A549 (cell line): ENCODE measurements around the gene ZNF496. TPM values are rescaled to one million over a fixed set of nuclear protein-coding genes. Genes with fewer than 3 reads are reported as not detected.

Experiments
- ATAC-seq, 2 experiments: fragments of 200-7000 bp in 1 of 2; fragments of >200 bp in 1 of 2; cut with Nextera tagmentation in 1 of 2; cut with Tn5 transposase in 1 of 2; 3 replicates each; pipeline versions ENCODE4 v1.8.0 to v1.9.1; 2018 to 2020; ENCODE audit warnings: mild to moderate bottlenecking in 1 of 2, moderate library complexity in 1 of 2
- CTCF ChIA-PET: fragments of 300-600 bp; sonication (Branson Sonifier 250); formaldehyde crosslinking; extraction: SDS; loops from one replicate; lab custom pipeline; 2021; ENCODE audit warnings: antibody characterized with exemption, inconsistent platforms; lab: Yijun Ruan, JAX
- POLR2A ChIA-PET: fragments of 350-600 bp; formaldehyde crosslinking; extraction: SDS; loops from one replicate; lab custom pipeline; 2021; ENCODE audit warnings: antibody characterized with exemption, inconsistent platforms; lab: Yijun Ruan, JAX
- DNase-seq, 2 experiments: peaks; one replicate each; pipeline versions ENCODE4 v3.0.0 to v3.0.0-alpha.2; 2011 to 2016; ENCODE audit warnings: low read depth in 1 of 2, low spot score in 1 of 2
- FAIRE-seq: peaks from 2 replicates; lab custom pipeline; 2011; peaks lifted over from hg19 to GRCh38; lab: Jason Lieb, UNC
- H3K27ac ChIP-seq, 2 experiments: fragments of >200 bp; sonication (Bioruptor Twin); formaldehyde crosslinking; 3 replicates each; pipeline ENCODE4 v1.5.1; 2016 to 2017
- H3K4me1 ChIP-seq: fragments of >200 bp; sonication (Bioruptor Twin); formaldehyde crosslinking; 3 replicates; pipeline ENCODE4 v1.6.1; 2016
- H3K4me2 ChIP-seq: fragments of >200 bp; sonication (Bioruptor Twin); formaldehyde crosslinking; 3 replicates; pipeline ENCODE4 v1.6.1; 2016
- H3K4me3 ChIP-seq: fragments of >200 bp; sonication (Bioruptor Twin); formaldehyde crosslinking; 3 replicates; pipeline ENCODE4 v1.5.1; 2016
- H3K9me3 ChIP-seq: fragments of >200 bp; sonication (Bioruptor Twin); formaldehyde crosslinking; 3 replicates; pipeline ENCODE4 v1.6.1; 2016
- BHLHE40 ChIP-seq: IDR thresholded peaks from 2 replicates; pipeline ENCODE4 v1.6.1; 2012; ENCODE audit warnings: low read depth, low read length, inconsistent platforms
- CEBPB ChIP-seq, 2 experiments: fragments of >200 bp in 1 of 2; sonication (Bioruptor Twin) in 1 of 2; formaldehyde crosslinking in 1 of 2; IDR thresholded peaks; 2 replicates each; pipeline ENCODE4 v1.6.1; 2012 to 2016
- EP300 ChIP-seq, 2 experiments: fragments of >200 bp; sonication (Bioruptor Twin); formaldehyde crosslinking; IDR thresholded peaks; 2 replicates in 1 of 2; 3 replicates in 1 of 2; pipeline ENCODE4 v1.6.1; 2016 to 2017
- ESRRA ChIP-seq: fragments of 150-350 bp; IDR thresholded peaks from 2 replicates; pipeline ENCODE4 v1.6.1; 2014; ENCODE audit warnings: mild to moderate bottlenecking, low read length, borderline replicate concordance
- FOSB ChIP-seq: fragments of 250-450 bp; sonication (Bioruptor Pico); IDR thresholded peaks from 2 replicates; pipeline ENCODE4 v1.5.0; 2020; ENCODE audit warnings: mild to moderate bottlenecking, moderate library complexity
- FOSL2 ChIP-seq, 2 experiments: fragments of 450-650 bp in 1 of 2; fragments of >200 bp in 1 of 2; sonication (Bioruptor Twin) in 1 of 2; formaldehyde crosslinking; IDR thresholded peaks; 2 replicates each; pipeline versions ENCODE4 v1.5.0 to v1.6.1; 2016 to 2020; ENCODE audit warnings: mild to moderate bottlenecking in 1 of 2, moderate library complexity in 1 of 2
- HDAC2 ChIP-seq: fragments of 200-600 bp; sonication (generic); IDR thresholded peaks from 2 replicates; pipeline ENCODE4 v1.6.1; 2016
- HEYL ChIP-seq: fragments of 250-450 bp; sonication (Bioruptor Pico); IDR thresholded peaks from 2 replicates; pipeline ENCODE4 v1.8.0; 2021; ENCODE audit warnings: mild to moderate bottlenecking, moderate library complexity
- HMGXB4 ChIP-seq: fragments of 250-450 bp; sonication (Bioruptor Pico); IDR thresholded peaks from 2 replicates; pipeline ENCODE4 v1.5.0; 2021; ENCODE audit warnings: mild to moderate bottlenecking, moderate library complexity, borderline replicate concordance
- HOXB13 ChIP-seq: fragments of 250-450 bp; sonication (Bioruptor Pico); IDR thresholded peaks from 2 replicates; pipeline ENCODE4 v1.5.0; 2020; ENCODE audit warnings: low read depth, mild to moderate bottlenecking, moderate library complexity
- HOXB5 ChIP-seq: fragments of 250-450 bp; sonication (Bioruptor Pico); IDR thresholded peaks from 2 replicates; pipeline ENCODE4 v1.5.0; 2020; ENCODE audit warnings: mild to moderate bottlenecking, moderate library complexity
- MYC ChIP-seq: IDR thresholded peaks from 2 replicates; pipeline ENCODE4 v1.6.1; 2012; ENCODE audit warnings: mild to moderate bottlenecking, inconsistent platforms, low read length, improper control_type of control experiment, borderline replicate concordance
- NFE2L2 ChIP-seq: fragments of 150-350 bp; conservative IDR thresholded peaks from 2 replicates; pipeline ENCODE4 v1.6.1; 2014; ENCODE audit warnings: low read length
- NPAS2 ChIP-seq: fragments of 250-450 bp; sonication (Bioruptor Pico); IDR thresholded peaks from 2 replicates; pipeline ENCODE4 v1.8.0; 2022; ENCODE audit warnings: mild to moderate bottlenecking, moderate library complexity, borderline replicate concordance
- RARB ChIP-seq: fragments of 250-450 bp; sonication (Bioruptor Pico); IDR thresholded peaks from 2 replicates; pipeline ENCODE4 v1.8.0; 2021; ENCODE audit warnings: mild to moderate bottlenecking, moderate library complexity
- RCOR1 ChIP-seq: fragments of 150-350 bp; IDR thresholded peaks from 2 replicates; pipeline ENCODE4 v1.6.1; 2014; ENCODE audit warnings: antibody characterized with exemption, low read length, low read depth
- RFX5 ChIP-seq: fragments of 450-650 bp; IDR thresholded peaks from 2 replicates; pipeline ENCODE4 v1.7.1; 2014; ENCODE audit warnings: antibody characterized with exemption, mild to moderate bottlenecking, moderate library complexity
- TFCP2L1 ChIP-seq: fragments of 250-450 bp; sonication (Bioruptor Pico); IDR thresholded peaks from 2 replicates; pipeline ENCODE4 v1.5.0; 2021; ENCODE audit warnings: mild to moderate bottlenecking
- TP53 ChIP-seq: fragments of 250-450 bp; sonication (Bioruptor Pico); IDR thresholded peaks from 2 replicates; pipeline ENCODE4 v1.5.0; 2021; ENCODE audit warnings: mild to moderate bottlenecking, moderate library complexity
- ZC3H11A ChIP-seq: fragments of 450-650 bp; IDR thresholded peaks from 2 replicates; pipeline ENCODE4 v1.6.1; 2014; ENCODE audit warnings: antibody characterized with exemption, mild to moderate bottlenecking
- WGBS: methylation state at CpG from one replicate; pipeline ENCODE4 v1.1.6; 2017; ENCODE audit errors: missing lambda C conversion rate; 5-methylcytosine and 5-hydroxymethylcytosine counted together
- polyA plus RNA-seq, 4 experiments: library from polyadenylated mRNA; depleted of rRNA in 3 of 4; stranded (reverse); fragments of >200 nt; fragmentation: RNase III in 1 of 4; extraction: RNeasy Plus Mini Kit Qiagen cat#74134 plus additional on column Dnase treatment in 1 of 4; gene quantifications; 2 replicates in 3 of 4; 3 replicates in 1 of 4; pipeline ENCODE4 v1.2.3, GENCODE V29; 2011 to 2017
- TF ChIP-seq, protein P1 (sequence below): fragments of 450-650 bp; IDR thresholded peaks from 2 replicates; pipeline ENCODE4 v1.6.1; 2014; ENCODE audit warnings: antibody characterized with exemption
- TF ChIP-seq, protein P2 (sequence below): IDR thresholded peaks from 2 replicates; pipeline ENCODE4 v1.6.1; 2012
- TF ChIP-seq, protein P3 (sequence below): fragments of >200 bp; sonication (Bioruptor Twin); formaldehyde crosslinking; IDR thresholded peaks from 3 replicates; pipeline ENCODE4 v1.6.1; 2016
- TF ChIP-seq, protein P4 (sequence below): fragments of >200 bp; sonication (Bioruptor Twin); formaldehyde crosslinking; IDR thresholded peaks from 2 replicates; pipeline ENCODE4 v1.6.1; 2016

ZNF496 gene
- polyA plus RNA-seq, 2 of the 4 experiments (the other 2 are of a cell fraction) = 13.1 to 16.1 TPM

- Histone ChIP-seq H3K27ac (no peak overlapping the region), H3K4me3 (no peak overlapping the region), H3K4me1 (no peaks in the 10 kb centered on the region), H3K9me3 (peaks cover 14% of the 10 kb centered on the region; the same call in 1 of the 3 replicates), H3K4me2 (no peak overlapping the region)
- 82% methylated on average over 4 of the region's 4 CpGs for WGBS
- no peak for DNase-seq
- no peak for TF ChIP-seq RFX5
- TF ChIP-seq NPAS2 (CRISPR knock-in tag) = no peak
- TF ChIP-seq TFCP2L1 (CRISPR knock-in tag) = no peak
- TF ChIP-seq, protein P1, sequence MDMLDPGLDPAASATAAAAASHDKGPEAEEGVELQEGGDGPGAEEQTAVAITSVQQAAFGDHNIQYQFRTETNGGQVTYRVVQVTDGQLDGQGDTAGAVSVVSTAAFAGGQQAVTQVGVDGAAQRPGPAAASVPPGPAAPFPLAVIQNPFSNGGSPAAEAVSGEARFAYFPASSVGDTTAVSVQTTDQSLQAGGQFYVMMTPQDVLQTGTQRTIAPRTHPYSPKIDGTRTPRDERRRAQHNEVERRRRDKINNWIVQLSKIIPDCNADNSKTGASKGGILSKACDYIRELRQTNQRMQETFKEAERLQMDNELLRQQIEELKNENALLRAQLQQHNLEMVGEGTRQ = no peak
- no peak for TF ChIP-seq ZC3H11A
- TF ChIP-seq HEYL (CRISPR knock-in tag) = no peak
- no peak for TF ChIP-seq TP53 (CRISPR knock-in tag)
- no peak for TF ChIP-seq CEBPB (IDR thresholded peaks at IDR 0.05)
- TF ChIP-seq RARB (CRISPR knock-in tag) = no peak
- no peak for TF ChIP-seq FOSL2 (IDR thresholded peaks at IDR 0.05)
- TF ChIP-seq FOSL2 (CRISPR knock-in tag; IDR thresholded peaks at IDR 0.05) = no peak
- TF ChIP-seq HMGXB4 (CRISPR knock-in tag) = no peak
- ChIA-PET POLR2A (no interaction called here), CTCF (no interaction called here)
- no peak for FAIRE-seq
- no peak for ATAC-seq
These were observed 33.0 kb downstream of the ZNF496 start for GRCh38 chr1:247298701-247299100.

DNA sequence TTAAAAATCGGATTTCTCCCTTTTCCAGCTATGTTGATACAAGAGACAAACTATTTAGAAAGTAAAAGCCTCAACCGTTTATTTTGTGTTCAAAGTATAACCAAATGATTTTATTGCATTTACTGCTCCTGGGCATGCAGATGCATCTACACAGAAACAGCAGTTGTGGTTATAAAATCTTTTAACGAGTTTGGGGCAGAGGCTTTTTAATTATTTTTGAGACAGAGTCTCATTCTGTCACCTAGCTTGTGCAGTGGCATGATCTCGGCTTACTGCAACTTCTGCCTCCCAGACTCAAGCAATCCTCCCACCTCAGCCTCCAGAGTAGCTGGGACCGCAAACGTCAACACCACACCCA is 33.6 kb downstream of the ZNF496 start:
- H3K4me3 ChIP-seq = no peak overlapping the region
- CTCF ChIA-PET = no interaction called here
- H3K4me1 ChIP-seq = no peaks in the 10 kb centered on the region
- H3K27ac ChIP-seq = no peak overlapping the region
- ATAC-seq (no peak), DNase-seq (no peak), FAIRE-seq (no peak)
- POLR2A ChIA-PET = interaction anchor here (0.6 kb wide), 1 partner anchor 23 kb away, joined by 4 read pairs; no protein-coding TSS in a partner anchor
- H3K4me2 ChIP-seq = no peak overlapping the region
- H3K9me3 ChIP-seq = peaks cover 14% of the 10 kb centered on the region; the same call in 1 of the 3 replicates
- 86% methylated on average over 6 of the region's 6 CpGs for WGBS
- TF ChIP-seq, protein P2, sequence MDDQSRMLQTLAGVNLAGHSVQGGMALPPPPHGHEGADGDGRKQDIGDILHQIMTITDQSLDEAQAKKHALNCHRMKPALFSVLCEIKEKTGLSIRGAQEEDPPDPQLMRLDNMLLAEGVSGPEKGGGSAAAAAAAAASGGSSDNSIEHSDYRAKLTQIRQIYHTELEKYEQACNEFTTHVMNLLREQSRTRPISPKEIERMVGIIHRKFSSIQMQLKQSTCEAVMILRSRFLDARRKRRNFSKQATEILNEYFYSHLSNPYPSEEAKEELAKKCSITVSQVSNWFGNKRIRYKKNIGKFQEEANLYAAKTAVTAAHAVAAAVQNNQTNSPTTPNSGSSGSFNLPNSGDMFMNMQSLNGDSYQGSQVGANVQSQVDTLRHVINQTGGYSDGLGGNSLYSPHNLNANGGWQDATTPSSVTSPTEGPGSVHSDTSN = no peak
- no peak for TF ChIP-seq RCOR1
- TF ChIP-seq BHLHE40 = no peak
- no peak for TF ChIP-seq EP300 (IDR thresholded peaks at IDR 0.05)
- no peak for TF ChIP-seq HDAC2
- no peak for TF ChIP-seq NFE2L2
- no peak for TF ChIP-seq FOSB (CRISPR knock-in tag)
- no peak for TF ChIP-seq ESRRA
- TF ChIP-seq, protein P3, sequence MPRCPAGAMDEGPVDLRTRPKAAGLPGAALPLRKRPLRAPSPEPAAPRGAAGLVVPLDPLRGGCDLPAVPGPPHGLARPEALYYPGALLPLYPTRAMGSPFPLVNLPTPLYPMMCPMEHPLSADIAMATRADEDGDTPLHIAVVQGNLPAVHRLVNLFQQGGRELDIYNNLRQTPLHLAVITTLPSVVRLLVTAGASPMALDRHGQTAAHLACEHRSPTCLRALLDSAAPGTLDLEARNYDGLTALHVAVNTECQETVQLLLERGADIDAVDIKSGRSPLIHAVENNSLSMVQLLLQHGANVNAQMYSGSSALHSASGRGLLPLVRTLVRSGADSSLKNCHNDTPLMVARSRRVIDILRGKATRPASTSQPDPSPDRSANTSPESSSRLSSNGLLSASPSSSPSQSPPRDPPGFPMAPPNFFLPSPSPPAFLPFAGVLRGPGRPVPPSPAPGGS = no peak
- no peak for TF ChIP-seq HOXB5
- TF ChIP-seq HOXB13 (CRISPR knock-in tag) = no peak
- TF ChIP-seq MYC = no peak
- TF ChIP-seq, protein P4, sequence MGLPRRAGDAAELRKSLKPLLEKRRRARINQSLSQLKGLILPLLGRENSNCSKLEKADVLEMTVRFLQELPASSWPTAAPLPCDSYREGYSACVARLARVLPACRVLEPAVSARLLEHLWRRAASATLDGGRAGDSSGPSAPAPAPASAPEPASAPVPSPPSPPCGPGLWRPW = no peak
